BLaER1 (cell line): ENCODE results near the gene METTL24.

Experiments
- H3K27ac ChIP-seq: shearing (Covaris generic); formaldehyde crosslinking; 2 replicates; pipeline ENCODE4 v1.8.1; 2022
- H3K27me3 ChIP-seq: shearing (Covaris generic); formaldehyde crosslinking; 2 replicates; pipeline ENCODE4 v1.8.1; 2022
- H3K36me3 ChIP-seq: shearing (Covaris generic); formaldehyde crosslinking; 2 replicates; pipeline ENCODE4 v1.8.1; 2022
- H3K4me1 ChIP-seq: shearing (Covaris generic); formaldehyde crosslinking; 2 replicates; pipeline ENCODE4 v1.8.1; 2022
- H3K4me2 ChIP-seq: shearing (Covaris generic); formaldehyde crosslinking; 2 replicates; pipeline ENCODE4 v1.8.1; 2022
- H3K4me3 ChIP-seq: shearing (Covaris generic); formaldehyde crosslinking; 2 replicates; pipeline ENCODE4 v1.8.1; 2022
- H3K9ac ChIP-seq: shearing (Covaris generic); formaldehyde crosslinking; 2 replicates; pipeline ENCODE4 v1.8.1; 2022
- H3K9me3 ChIP-seq: shearing (Covaris generic); formaldehyde crosslinking; 2 replicates; pipeline ENCODE4 v1.8.1; 2022
- H4K20me1 ChIP-seq: shearing (Covaris generic); formaldehyde crosslinking; 2 replicates; pipeline ENCODE4 v1.8.1; 2022
- Cebpa-rat ChIP-seq: shearing (Covaris generic); IDR thresholded peaks from 2 replicates; pipeline ENCODE4 v1.8.1; 2022

Gene METTL24

DNA sequence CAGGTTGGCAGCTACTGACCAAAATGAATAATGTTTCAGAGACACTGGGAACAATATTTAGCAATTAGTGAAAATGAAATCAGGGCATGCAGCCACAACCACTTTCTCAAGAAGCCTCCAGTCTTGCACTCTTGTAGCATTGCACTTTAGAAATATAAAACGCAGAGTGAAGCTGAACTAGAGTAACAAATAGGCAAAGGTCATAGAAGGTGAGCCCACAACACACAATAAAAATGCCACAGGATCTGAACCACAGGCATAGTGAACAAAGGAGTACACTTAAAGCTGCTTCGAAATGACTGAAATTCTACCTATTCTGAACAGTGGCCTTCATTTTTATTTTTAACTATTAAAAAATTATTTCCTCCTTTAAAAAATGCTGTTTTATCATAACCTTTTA, 32.3 kb upstream of the METTL24 start:
- Histone ChIP-seq H3K27me3 (no peaks in the 10 kb centered on the region), H3K4me1 (peaks cover 17% of the 10 kb centered on the region), H3K4me3 (no peak overlapping the region), H4K20me1 (no peaks in the 10 kb centered on the region), H3K9ac (no peak overlapping the region), H3K4me2 (peak overlapping the region; percentile 66), H3K36me3 (no peaks in the 10 kb centered on the region), H3K27ac (no peak overlapping the region), H3K9me3 (no peaks in the 10 kb centered on the region)
- no peak for TF ChIP-seq Cebpa-rat

DNA sequence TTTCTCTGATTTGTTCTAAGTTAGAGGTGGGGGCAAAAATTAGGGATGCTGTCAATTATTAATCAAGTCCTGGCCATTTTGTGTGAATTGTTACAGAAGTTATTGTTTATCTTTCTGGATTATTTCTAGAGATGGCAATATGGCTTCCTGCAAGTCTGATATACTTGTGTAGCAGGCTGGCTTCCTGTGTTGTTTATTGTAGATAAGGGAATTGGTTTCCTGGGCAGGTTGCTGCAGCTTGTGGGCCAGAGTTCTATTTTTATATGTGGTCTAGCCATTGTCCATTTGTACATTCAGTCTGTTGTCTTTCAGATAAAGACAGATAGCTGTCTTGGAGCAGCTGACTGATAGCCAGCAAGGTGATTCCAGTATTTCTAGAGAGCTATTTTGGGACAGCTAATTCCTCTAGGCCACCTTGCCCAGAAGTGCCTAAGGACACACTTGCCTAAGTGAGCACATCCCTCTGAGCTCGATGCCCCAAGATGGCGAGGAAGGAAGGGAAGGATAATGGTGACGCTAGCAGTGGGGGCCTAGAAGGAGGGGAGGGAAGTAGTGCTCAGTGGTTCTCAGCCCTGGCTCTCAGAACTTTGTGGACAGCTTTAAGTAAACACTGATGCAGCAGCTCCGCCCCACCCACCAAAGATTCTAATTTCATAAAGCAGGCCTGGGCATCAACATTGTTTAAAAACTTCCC, 31.7 kb upstream of the METTL24 start:
- Histone ChIP-seq H3K9ac (no peak overlapping the region), H3K36me3 (no peaks in the 10 kb centered on the region), H3K4me2 (peak overlapping the region; percentile 66), H4K20me1 (no peaks in the 10 kb centered on the region), H3K9me3 (no peaks in the 10 kb centered on the region), H3K27ac (no peak overlapping the region; the same call in 1 of the 2 replicates), H3K4me1 (peaks cover 17% of the 10 kb centered on the region), H3K27me3 (no peaks in the 10 kb centered on the region), H3K4me3 (no peak overlapping the region)
- no peak for TF ChIP-seq Cebpa-rat

DNA sequence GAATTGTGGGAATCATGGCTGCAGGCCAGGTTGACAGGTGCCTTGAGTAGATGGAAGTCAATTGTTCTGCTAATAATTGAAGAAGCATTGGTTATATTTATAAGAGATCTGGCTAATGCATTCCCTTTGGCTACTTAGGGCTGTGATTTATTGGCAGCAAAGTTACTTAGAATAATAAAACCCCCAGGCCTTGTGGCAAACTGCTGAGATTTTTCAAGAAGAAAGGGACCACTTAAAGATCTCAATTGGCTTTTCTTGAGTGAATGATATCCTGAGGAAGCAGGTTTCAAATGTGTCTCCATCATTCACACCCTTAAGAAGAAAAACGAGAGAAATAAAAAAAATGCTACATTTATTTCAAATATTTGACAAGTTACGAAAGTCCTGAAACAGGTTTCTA, 29.8 kb upstream of the METTL24 start:
- H3K27me3 ChIP-seq: no peaks in the 10 kb centered on the region

DNA sequence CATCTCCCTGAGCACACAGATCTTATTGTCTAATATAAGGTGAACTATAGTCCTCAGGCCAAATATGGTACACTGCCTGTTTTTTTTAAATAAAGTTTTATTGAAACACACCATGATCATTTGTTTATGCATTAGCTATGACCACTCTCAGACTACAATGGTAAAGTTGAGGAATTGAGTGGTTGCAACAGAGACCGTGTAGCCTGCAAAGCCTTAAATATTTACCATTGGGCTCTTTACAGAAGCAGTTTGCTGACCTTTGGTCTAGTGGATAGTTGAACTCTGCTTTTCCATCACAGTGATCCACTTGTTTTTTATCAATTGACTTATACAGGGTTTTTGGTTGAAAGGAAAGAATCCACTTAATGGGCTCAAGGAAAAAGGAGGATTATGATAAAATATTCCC, 27.3 kb upstream of the METTL24 start:
- no peak overlapping the region for H3K27ac ChIP-seq
- H3K9me3 ChIP-seq: no peaks in the 10 kb centered on the region
- H3K27me3 ChIP-seq: no peaks in the 10 kb centered on the region
- H3K36me3 ChIP-seq: no peaks in the 10 kb centered on the region
- no peaks in the 10 kb centered on the region for H4K20me1 ChIP-seq
- no peak overlapping the region for H3K4me3 ChIP-seq
- no peak overlapping the region for H3K9ac ChIP-seq
- no peak for TF ChIP-seq Cebpa-rat
- H3K4me2 ChIP-seq: no peak overlapping the region
- peaks cover 15% of the 10 kb centered on the region for H3K4me1 ChIP-seq

More for the DNA sequence above, 29.8 kb upstream of the METTL24 start:
- no peak overlapping the region for H3K9ac ChIP-seq
- H3K27ac ChIP-seq: no peak overlapping the region
- no peaks in the 10 kb centered on the region for H3K36me3 ChIP-seq
- no peak overlapping the region for H3K4me2 ChIP-seq
- H3K9me3 ChIP-seq: no peaks in the 10 kb centered on the region
- H3K4me3 ChIP-seq: no peak overlapping the region
- peaks cover 17% of the 10 kb centered on the region for H3K4me1 ChIP-seq
- no peak for TF ChIP-seq Cebpa-rat
- H4K20me1 ChIP-seq: no peaks in the 10 kb centered on the region

DNA sequence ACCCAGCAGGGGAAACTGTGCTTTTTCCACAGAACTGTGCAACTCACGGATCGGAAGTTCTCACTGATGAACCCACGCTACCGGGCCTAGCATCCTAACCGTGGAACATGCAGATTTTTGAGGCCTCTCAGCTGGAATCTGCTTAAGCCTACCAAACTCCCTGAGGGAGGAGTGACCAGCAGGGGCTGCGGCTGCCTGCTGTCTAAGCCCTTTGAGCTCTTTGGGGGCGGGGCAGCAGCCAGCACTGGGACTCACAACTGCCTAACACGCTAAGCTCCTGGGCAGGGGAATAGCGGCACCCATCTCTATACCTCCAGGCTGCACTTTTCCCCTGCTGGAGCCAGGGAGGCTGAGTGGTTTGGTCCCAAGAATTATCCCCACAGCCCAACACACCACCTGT, 20.4 kb upstream of the METTL24 start:
- H3K9me3 ChIP-seq: peaks cover 9% of the 10 kb centered on the region; the same call in 1 of the 2 replicates
- no peak overlapping the region for H3K27ac ChIP-seq
- H4K20me1 ChIP-seq: no peaks in the 10 kb centered on the region
- H3K27me3 ChIP-seq: no peaks in the 10 kb centered on the region
- H3K4me2 ChIP-seq: no peak overlapping the region
- H3K4me1 ChIP-seq: no peaks in the 10 kb centered on the region
- no peak for TF ChIP-seq Cebpa-rat
- no peak overlapping the region for H3K9ac ChIP-seq
- no peaks in the 10 kb centered on the region for H3K36me3 ChIP-seq
- no peak overlapping the region for H3K4me3 ChIP-seq

DNA sequence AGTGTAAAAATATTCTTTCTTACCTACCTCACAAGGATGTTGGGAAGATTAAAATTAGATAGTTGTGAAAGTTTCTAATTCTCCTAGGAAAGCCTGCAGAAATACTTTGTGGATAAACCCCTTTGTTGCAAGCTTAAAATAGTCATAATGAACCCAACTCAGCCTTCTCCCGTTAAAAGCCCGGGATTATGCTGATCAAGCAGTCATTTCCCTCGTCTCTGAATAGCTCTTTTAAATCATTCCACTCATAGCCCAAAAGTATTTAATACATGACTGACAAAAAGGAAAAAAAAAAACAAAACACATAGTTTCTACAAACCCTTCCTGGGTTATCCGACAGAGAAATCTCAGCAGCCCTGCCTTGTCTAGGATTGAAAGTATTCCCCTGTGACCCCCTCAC, 10.9 kb upstream of the METTL24 start:
- Histone ChIP-seq H3K9ac (no peak overlapping the region), H4K20me1 (no peaks in the 10 kb centered on the region), H3K4me2 (peak overlapping the region; percentile 45; the same call in 1 of the 2 replicates), H3K27me3 (no peaks in the 10 kb centered on the region), H3K27ac (no peak overlapping the region), H3K9me3 (no peaks in the 10 kb centered on the region), H3K36me3 (no peaks in the 10 kb centered on the region), H3K4me3 (no peak overlapping the region), H3K4me1 (peaks cover 32% of the 10 kb centered on the region)
- TF ChIP-seq Cebpa-rat: no peak

DNA sequence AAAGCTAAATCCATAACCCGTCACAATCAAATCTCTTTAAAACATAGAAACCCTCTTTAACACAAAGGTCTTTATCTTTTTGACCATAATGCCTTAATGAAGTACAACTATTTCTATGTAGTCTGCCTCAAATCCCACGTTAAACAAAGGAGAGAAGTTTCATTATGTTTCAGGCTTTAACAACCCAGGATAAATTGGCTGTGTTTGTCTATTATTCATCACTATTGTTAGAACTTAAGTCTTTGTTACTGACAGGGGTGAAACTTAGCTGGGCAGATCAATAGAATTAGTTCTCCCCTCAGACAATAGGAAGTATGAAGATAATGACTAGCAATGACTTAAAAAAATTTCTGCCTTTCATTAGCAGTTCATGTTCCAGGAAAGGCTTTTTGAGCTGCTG, 10.1 kb upstream of the METTL24 start:
- Histone ChIP-seq H3K9ac (no peak overlapping the region), H3K36me3 (no peaks in the 10 kb centered on the region), H3K4me2 (no peak overlapping the region), H3K27ac (no peak overlapping the region), H3K4me3 (no peak overlapping the region), H3K4me1 (peaks cover 32% of the 10 kb centered on the region), H3K9me3 (no peaks in the 10 kb centered on the region), H3K27me3 (no peaks in the 10 kb centered on the region), H4K20me1 (no peaks in the 10 kb centered on the region)
- no peak for TF ChIP-seq Cebpa-rat

DNA sequence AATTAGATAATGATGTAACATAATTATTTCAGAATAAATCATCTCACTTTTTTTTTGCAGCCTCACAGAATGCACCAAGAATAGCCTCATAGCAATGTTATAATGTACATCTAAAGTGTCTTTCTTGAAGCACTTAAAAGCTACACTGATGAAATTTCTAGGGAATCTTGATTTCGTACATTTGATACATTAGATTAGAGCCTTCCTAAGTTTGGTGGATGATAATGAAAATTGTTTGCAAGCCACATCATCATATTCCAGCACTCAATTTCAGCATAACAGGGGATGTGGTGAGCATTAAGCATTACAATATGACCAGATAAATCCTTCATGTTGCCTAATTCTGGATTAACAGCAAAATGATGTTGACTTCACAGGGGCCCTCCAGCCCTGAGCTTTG, 9.7 kb upstream of the METTL24 start:
- no peaks in the 10 kb centered on the region for H4K20me1 ChIP-seq
- H3K9me3 ChIP-seq: no peaks in the 10 kb centered on the region
- H3K9ac ChIP-seq: no peak overlapping the region
- H3K4me1 ChIP-seq: peaks cover 31% of the 10 kb centered on the region
- no peak for TF ChIP-seq Cebpa-rat
- H3K4me2 ChIP-seq: no peak overlapping the region
- no peaks in the 10 kb centered on the region for H3K27me3 ChIP-seq
- no peak overlapping the region for H3K4me3 ChIP-seq
- no peaks in the 10 kb centered on the region for H3K36me3 ChIP-seq
- no peak overlapping the region for H3K27ac ChIP-seq

DNA sequence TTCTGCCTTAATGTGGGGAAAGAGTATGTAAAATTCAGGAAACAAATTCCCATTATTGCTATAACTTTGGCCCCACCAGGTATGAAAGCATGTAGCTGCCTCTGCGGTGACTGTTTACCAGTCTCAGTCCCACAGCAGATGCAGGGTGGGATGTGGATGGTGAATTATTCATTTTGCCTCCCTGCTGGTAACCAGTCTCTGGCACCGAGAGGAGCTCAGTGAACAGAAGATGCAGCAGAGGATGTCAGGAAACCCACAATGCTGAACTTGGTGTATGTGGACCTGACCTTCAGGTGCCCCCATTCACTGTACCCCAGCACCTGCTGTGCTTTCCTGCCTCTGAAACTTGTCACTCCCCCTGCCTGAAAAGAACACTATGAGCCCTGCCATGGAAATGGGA, 8.8 kb upstream of the METTL24 start:
- no peaks in the 10 kb centered on the region for H3K9me3 ChIP-seq
- peaks cover 26% of the 10 kb centered on the region for H3K4me1 ChIP-seq
- H3K9ac ChIP-seq: no peak overlapping the region
- TF ChIP-seq Cebpa-rat: no peak
- no peak overlapping the region for H3K27ac ChIP-seq
- no peak overlapping the region for H3K4me2 ChIP-seq
- no peak overlapping the region for H3K4me3 ChIP-seq
- H4K20me1 ChIP-seq: no peaks in the 10 kb centered on the region
- H3K36me3 ChIP-seq: no peaks in the 10 kb centered on the region
- no peaks in the 10 kb centered on the region for H3K27me3 ChIP-seq

DNA sequence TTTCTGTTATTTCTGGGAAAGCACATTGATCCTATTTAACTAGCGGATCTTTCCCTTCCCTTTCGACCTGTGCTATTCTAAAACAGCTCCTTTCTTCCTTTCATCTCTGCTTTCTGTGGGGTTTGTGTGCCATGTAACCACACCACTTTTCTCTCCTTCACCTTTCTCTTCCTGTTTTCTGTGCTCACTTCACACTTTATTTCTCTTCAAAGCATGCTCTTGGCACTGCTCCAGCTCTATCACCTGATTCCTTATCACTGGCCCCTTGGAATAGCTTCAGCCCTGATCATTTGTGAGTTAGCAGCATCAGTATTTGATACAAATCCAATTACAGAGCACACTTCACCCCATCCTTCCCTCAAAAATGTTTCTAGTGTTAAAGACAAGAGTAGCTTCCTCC, 8.1 kb upstream of the METTL24 start:
- no peak overlapping the region for H3K4me3 ChIP-seq
- H3K9me3 ChIP-seq: no peaks in the 10 kb centered on the region
- no peaks in the 10 kb centered on the region for H3K27me3 ChIP-seq
- H3K27ac ChIP-seq: no peak overlapping the region
- no peaks in the 10 kb centered on the region for H3K36me3 ChIP-seq
- H3K9ac ChIP-seq: no peak overlapping the region
- peaks cover 26% of the 10 kb centered on the region for H3K4me1 ChIP-seq
- H3K4me2 ChIP-seq: no peak overlapping the region
- H4K20me1 ChIP-seq: no peaks in the 10 kb centered on the region
- no peak for TF ChIP-seq Cebpa-rat
